Measurements from ENCODE around the gene HSD17B2.
"Not testable (repeated sequence)": the region's sequence is repeated elsewhere in the genome, so short reads cannot be mapped to it uniquely, and the experiment has no call there.

The HSD17B2 gene

DNA sequence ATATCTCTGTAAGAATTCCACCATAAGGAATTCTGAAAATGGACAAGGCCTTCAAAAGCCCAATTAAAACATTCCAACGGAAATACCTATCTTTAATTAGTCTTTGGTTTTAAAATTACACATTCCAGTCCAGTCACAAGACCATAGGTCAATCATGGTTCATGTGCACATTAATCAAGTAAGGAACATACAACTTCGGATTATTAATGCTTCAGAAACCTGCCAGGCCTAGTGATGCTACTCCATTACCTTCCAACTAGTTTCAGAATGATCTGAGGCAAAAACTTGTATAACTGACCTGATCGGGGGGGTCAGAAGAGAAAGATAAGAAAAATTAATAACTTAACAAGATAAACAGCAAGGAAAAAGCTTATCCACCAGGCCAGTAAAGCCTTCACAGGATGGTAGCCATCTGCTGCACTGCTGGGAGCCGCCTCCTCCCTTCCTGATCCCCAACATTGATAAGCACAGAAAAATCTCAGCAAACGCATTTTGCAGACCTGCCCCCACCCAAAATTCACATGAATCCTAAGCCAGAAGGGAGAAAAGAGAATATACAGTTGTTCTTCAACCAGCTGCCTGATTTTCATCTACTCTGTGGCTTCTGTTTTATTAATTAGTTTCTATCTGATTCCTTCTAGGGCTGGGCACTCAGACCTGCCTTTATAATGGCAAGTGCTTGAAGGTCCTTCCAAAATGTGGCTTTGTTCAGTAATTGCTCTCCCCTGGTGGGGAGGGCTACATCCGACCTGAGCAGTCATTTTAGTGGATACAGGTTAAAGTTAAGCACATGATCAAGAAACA, 29.8 kb upstream of the HSD17B2 start:
- no peaks in the 10 kb centered on the region for H4K20me1 ChIP-seq
- no peak overlapping the region for H3K27ac ChIP-seq
- H3K4me2 ChIP-seq: no peak overlapping the region
- no peaks in the 10 kb centered on the region for H3K27me3 ChIP-seq
- TF ChIP-seq Cebpa-rat (IDR thresholded peaks at IDR 0.05): no peak
- H3K4me1 ChIP-seq: no peaks in the 10 kb centered on the region
- H3K9me3 ChIP-seq: peaks cover 34% of the 10 kb centered on the region
- no peak overlapping the region for H3K9ac ChIP-seq
- no peaks in the 10 kb centered on the region for H3K36me3 ChIP-seq
- H3K4me3 ChIP-seq: no peak overlapping the region

DNA sequence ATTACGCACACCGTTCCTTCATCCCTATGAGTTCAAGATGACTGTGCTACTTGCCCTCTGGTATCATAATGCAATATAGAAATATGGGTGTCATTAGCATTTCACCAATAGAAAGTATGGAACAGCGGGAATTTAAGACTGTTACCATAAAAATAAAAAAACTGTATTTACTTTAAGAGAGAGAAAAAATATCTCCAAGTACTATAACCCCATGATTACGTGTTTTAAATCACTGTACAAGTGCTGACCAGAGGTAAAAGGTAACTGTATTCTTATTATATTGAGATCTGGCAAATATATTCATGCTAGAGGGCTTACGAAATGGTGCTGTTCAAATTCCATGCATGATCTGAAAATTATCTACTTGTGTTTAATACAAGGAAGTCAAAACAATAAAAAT, 29.0 kb upstream of the HSD17B2 start:
- H3K27ac ChIP-seq: no peak overlapping the region
- peaks cover 42% of the 10 kb centered on the region for H3K9me3 ChIP-seq
- no peaks in the 10 kb centered on the region for H4K20me1 ChIP-seq
- no peak overlapping the region for H3K9ac ChIP-seq
- no peak overlapping the region for H3K4me2 ChIP-seq
- H3K4me3 ChIP-seq: no peak overlapping the region
- TF ChIP-seq Cebpa-rat (IDR thresholded peaks at IDR 0.05): no peak
- H3K36me3 ChIP-seq: no peaks in the 10 kb centered on the region
- no peaks in the 10 kb centered on the region for H3K27me3 ChIP-seq
- H3K4me1 ChIP-seq: no peaks in the 10 kb centered on the region

DNA sequence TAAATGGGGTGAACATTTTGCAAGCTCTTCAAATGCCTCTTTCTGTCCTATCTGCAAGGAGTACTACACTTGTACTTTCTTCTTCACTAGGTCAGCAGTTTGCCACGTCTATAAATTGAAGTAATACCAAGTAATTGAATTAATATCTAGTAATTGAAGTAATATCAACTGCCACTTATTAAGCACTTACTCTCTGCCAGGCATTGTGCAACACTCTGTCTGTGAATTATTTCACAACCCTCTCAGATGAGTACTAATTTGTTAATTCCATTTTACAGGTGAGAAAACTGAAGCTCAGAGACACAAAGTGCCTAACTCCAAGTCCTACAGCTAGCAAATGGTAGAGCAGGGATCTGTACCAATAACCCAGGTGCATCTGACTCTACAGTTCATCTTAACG, 27.9 kb upstream of the HSD17B2 start:
- H4K20me1 ChIP-seq: no peaks in the 10 kb centered on the region
- H3K27me3 ChIP-seq: no peaks in the 10 kb centered on the region
- H3K9ac ChIP-seq: no peak overlapping the region
- no peaks in the 10 kb centered on the region for H3K36me3 ChIP-seq
- no peak overlapping the region for H3K4me3 ChIP-seq
- no peak overlapping the region for H3K4me2 ChIP-seq
- peaks cover 49% of the 10 kb centered on the region for H3K9me3 ChIP-seq
- TF ChIP-seq Cebpa-rat (IDR thresholded peaks at IDR 0.05): no peak
- no peak overlapping the region for H3K27ac ChIP-seq
- no peaks in the 10 kb centered on the region for H3K4me1 ChIP-seq

DNA sequence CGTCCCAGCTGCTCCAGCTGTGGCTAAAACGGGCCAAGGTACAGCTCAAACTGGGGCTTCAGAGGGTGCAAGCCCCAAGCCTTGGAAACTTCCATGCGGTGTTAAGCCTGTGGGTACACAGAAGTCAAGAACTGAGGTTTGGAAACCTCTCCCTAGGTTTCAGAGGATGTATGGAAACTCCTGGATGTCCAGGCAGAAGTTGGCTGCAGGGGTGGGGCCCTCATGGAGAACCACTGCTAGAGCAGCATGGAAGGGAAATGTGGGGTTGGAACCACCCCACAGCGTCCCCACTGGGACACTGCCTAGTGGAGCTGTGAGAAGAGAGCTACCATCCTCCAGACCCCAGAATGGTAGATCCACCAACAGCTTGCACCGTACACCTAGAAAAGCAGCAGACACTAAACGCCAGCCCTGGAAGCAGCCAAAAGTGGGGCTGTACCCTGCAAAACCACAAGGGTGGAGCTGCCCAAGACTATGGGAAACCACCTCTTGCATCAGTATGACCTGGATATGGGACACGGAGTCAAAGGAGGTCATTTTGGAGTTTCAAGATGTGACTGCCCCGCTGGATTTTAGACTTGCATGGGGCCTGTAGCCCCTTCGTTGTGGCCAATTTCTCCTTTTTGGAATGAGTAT, 26.0 kb upstream of the HSD17B2 start:
- Histone ChIP-seq H4K20me1 (no peaks in the 10 kb centered on the region), H3K27ac (no peak overlapping the region), H3K9ac (no peak overlapping the region), H3K4me3 (no peak overlapping the region), H3K4me1 (no peaks in the 10 kb centered on the region), H3K36me3 (no peaks in the 10 kb centered on the region), H3K9me3 (peaks cover 49% of the 10 kb centered on the region), H3K4me2 (no peak overlapping the region), H3K27me3 (no peaks in the 10 kb centered on the region)
- TF ChIP-seq Cebpa-rat (IDR thresholded peaks at IDR 0.05): no peak

DNA sequence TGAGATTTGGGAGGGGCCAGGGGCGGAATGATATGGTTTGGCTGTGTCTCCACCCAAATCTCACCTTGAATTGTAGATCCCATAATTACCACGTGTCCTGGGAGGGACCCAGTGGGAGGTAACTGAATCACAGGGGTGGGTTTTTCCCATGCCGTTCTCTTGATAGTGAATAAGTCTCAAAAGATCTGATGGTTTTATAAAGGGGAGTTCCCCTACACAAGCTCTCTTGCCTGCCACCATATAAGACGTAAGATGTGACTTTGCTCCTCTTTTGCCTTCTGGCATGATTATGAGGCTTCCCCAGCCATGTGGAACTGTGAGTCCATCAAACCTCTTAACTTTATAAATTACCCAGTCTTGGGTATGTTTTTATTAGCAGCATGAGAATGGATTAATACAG, 25.3 kb upstream of the HSD17B2 start:
- not testable (repeated sequence) for H3K27ac ChIP-seq, H3K27me3 ChIP-seq, H3K4me3 ChIP-seq, H3K9ac ChIP-seq, H3K4me2 ChIP-seq, H3K36me3 ChIP-seq, H3K4me1 ChIP-seq, H4K20me1 ChIP-seq
- H3K9me3 ChIP-seq: peaks cover 52% of the 10 kb centered on the region

DNA sequence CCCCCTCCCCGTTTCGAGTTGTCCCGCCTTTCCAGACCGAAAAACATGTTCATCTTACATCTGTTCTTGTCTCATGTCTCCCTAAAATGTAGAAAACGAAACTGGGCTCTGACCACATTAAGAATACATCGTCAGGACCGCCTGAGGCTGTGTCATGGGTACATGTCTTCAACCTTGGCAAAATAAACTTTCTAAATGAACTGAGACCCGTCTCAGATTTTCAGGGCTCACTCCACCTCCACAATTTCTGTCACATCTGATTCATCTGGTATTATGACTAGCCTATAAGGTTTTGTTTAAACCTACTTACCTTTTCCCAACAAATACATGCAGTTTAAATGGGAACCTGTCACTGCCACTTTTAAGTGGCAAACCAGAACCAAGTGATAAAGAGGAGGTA, 24.4 kb upstream of the HSD17B2 start:
- H3K9me3 ChIP-seq: peaks cover 58% of the 10 kb centered on the region
- H3K4me1 ChIP-seq: no peaks in the 10 kb centered on the region
- H3K36me3 ChIP-seq: no peaks in the 10 kb centered on the region
- no peak overlapping the region for H3K4me3 ChIP-seq
- H3K27me3 ChIP-seq: no peaks in the 10 kb centered on the region
- no peak overlapping the region for H3K9ac ChIP-seq
- no peak for TF ChIP-seq Cebpa-rat (IDR thresholded peaks at IDR 0.05)
- H4K20me1 ChIP-seq: no peaks in the 10 kb centered on the region
- H3K27ac ChIP-seq: no peak overlapping the region
- H3K4me2 ChIP-seq: no peak overlapping the region

DNA sequence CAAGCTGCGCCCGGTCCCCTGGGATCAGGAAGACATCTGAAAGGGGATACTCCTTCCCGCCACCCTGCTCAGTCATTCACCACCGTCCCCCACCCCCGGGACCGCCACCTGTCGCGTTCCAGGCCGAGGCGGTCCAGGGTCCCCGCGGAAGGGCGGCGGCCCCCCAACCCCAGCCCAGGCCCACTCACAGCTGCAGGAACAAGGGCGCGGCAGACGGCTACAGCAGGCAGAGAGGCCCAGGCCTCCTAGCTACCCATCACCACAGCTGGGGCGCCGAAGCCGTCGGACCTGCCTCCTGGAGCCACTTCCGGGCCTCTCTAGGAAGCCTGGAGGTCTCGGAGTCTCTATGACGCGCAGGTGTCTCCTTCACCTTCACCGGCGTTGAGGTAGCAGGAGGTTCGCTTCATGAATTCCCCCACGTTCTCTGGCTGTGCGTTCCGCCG, 23.8 kb upstream of the HSD17B2 start, which contains the start of gene SDR42E1:
Gene SDR42E1 (minus strand): TSS at position 272 of the 443 bp plus-strand sequence. CDS start 10,612 bp downstream, outside the sequence.
- TF ChIP-seq Cebpa-rat (IDR thresholded peaks at IDR 0.05): no peak
- Histone ChIP-seq H3K36me3 (no peaks in the 10 kb centered on the region), H3K9ac (no peak within 1 kb of the TSS), H3K27ac (no peak within 1 kb of the TSS), H4K20me1 (no peaks in the 10 kb centered on the region), H3K27me3 (no peaks in the 10 kb centered on the region), H3K4me2 (no peak within 1 kb of the TSS), H3K4me3 (no peak within 1 kb of the TSS), H3K4me1 (no peaks in the 10 kb centered on the region), H3K9me3 (peaks cover 58% of the 10 kb centered on the region)

DNA sequence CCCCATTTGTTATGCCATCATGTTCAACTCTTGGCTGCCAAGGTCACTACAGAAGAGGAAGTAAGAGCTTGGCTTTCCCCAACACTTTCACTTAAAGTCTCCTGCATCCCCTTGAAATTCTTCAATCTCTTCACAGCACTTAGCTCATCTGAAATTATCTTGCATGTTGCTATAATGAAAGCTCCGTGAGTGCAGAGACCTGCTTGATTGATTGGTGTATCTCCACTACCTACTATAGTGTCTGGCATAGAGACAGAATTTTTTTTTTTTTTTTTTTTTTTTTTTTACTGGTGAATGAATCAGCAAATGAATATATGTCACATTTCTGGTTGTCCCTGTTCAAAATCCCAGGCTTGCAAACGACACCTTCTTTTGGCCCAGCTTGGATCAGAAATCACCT, 21.9 kb upstream of the HSD17B2 start:
- Histone ChIP-seq H3K27ac (no peak overlapping the region), H3K4me1 (no peaks in the 10 kb centered on the region), H3K9me3 (peaks cover 45% of the 10 kb centered on the region), H4K20me1 (no peaks in the 10 kb centered on the region), H3K4me3 (no peak overlapping the region), H3K36me3 (no peaks in the 10 kb centered on the region), H3K27me3 (no peaks in the 10 kb centered on the region), H3K9ac (no peak overlapping the region), H3K4me2 (no peak overlapping the region)
- no peak for TF ChIP-seq Cebpa-rat (IDR thresholded peaks at IDR 0.05)

DNA sequence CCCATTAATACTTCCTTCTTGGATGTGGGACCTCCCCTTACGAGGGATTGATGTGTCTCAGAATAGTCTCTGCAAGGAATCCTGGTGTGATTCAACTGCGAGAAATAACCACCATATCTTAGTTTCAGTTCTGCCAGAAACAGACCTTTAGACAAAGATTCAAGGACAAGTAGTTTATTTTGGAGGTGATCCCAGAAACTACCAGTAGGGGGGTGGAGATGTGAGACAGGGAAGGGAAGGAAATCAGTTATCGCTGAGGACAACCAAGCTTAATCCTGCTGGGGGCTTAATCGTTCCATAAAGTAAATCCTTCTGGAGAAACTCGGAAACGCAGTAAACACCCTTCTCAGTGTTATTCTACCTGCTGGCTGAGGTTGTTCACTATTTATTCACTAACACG, 18.8 kb upstream of the HSD17B2 start:
- no peak for TF ChIP-seq Cebpa-rat (IDR thresholded peaks at IDR 0.05)

DNA sequence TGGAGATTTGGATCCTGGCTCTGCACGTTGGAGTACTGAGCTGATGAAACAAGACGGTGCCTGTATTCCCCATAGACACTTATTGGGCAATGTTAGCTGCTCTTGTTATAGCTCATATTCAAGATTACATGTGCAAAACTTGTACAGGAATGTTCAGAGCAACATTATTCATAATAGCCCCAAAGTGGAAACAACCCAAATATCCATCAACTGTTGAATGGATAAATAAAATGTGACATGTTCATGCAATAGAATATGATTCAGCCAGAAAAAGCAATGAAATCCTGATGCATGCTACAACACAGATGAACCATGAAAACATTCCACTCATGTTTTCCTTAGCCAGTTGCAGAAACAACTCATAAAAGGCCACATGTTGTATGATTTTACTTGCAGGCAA, 18.1 kb upstream of the HSD17B2 start:
- Histone ChIP-seq H3K4me2 (no peak overlapping the region), H3K4me3 (no peak overlapping the region), H3K9me3 (peaks cover 9% of the 10 kb centered on the region), H3K4me1 (no peaks in the 10 kb centered on the region), H3K36me3 (no peaks in the 10 kb centered on the region), H3K27ac (no peak overlapping the region), H3K9ac (no peak overlapping the region), H4K20me1 (no peaks in the 10 kb centered on the region), H3K27me3 (no peaks in the 10 kb centered on the region)
- TF ChIP-seq Cebpa-rat (IDR thresholded peaks at IDR 0.05): no peak

More for the DNA sequence above, 18.8 kb upstream of the HSD17B2 start:
- no peak overlapping the region for H3K4me3 ChIP-seq
- no peaks in the 10 kb centered on the region for H3K36me3 ChIP-seq
- H3K27me3 ChIP-seq: no peaks in the 10 kb centered on the region
- H3K4me1 ChIP-seq: no peaks in the 10 kb centered on the region
- H3K9ac ChIP-seq: no peak overlapping the region
- H3K9me3 ChIP-seq: peaks cover 13% of the 10 kb centered on the region
- H4K20me1 ChIP-seq: no peaks in the 10 kb centered on the region
- no peak overlapping the region for H3K27ac ChIP-seq
- H3K4me2 ChIP-seq: no peak overlapping the region
